ENCODE results near the gene ATAD3C. TPM values are rescaled to one million over a fixed set of nuclear protein-coding genes. Genes with fewer than 3 reads are reported as not detected.
A peak's percentile ranks its signal among the peaks of the same experiment; 100 is the strongest.

ATAD3C gene
- polyA plus RNA-seq, 2 of the 4 experiments (the other 2 are of a cell fraction): not detected

DNA sequence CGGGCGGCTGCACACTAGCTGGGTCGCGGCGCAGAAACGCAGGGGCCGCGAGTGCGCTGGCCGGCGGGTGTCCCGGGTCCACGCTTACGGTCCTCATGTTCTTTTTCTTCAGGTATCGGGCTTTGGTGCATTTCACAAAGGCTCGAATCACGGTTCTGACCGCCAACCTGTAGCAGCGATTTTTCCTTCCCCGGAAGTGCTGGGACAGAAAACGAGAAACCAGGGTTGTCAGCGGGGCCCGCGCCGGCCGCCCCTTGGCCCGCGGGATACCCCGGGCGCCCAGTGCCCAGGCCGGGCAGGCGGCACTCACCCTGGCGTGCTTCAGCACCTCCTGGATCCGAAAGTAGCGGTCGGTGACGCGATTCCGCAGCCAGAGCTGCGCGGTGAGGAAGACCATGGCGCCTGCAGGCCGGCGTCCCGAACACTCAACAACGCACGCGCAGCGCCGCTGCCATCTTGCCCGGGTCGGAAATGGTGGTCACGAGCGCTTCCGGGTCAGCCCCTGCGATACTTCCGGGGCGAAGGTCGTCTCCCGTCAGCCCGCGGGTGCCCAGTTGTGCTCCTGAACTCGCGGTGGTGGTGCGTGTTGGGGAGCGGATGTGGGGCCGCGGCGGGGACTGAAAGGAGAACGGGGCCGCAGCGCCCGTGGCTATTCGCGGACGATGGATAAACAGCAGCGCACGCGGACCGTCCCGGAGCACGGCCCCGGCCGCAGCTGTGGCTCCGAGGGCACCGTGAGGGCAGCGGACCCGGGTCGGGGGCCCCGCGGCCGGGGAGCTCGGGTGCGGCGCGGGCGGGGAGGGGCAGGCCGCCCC lies 42.5 kb upstream of the ATAD3C start, which contains the start of gene MRPL20:
Gene MRPL20 (minus strand): TSS at position 473 of the 815 bp plus-strand sequence. CDS start 76 bp downstream, at position 397.
- Histone ChIP-seq H3K4me1 (peaks cover 26% of the 10 kb centered on the region), H3K27ac (peak within 1 kb of the TSS; percentile 88 to 100), H3K4me3 (peak within 1 kb of the TSS; percentile 69), H3K4me2 (peak within 1 kb of the TSS; percentile 93), H3K9me3 (no peaks in the 10 kb centered on the region)
- ChIA-PET POLR2A (interaction anchor here (0.6 to 2.3 kb wide), 5 partner anchors 8 to 415 kb away, joined by 3 to 12 read pairs (median 4); partner anchors contain the start of genes AURKAIP1 and CCNL2), CTCF (interaction anchor here (1.9 to 3.8 kb wide), 2 partner anchors 34 to 98 kb away, joined by 11 to 21 read pairs; no protein-coding TSS in a partner anchor)
- DNase-seq (ENCODE audit: low read depth in 1 of 2, low spot score in 1 of 2) (peak; percentile 86 to 87), FAIRE-seq (no peak), ATAC-seq (peak; percentile 97)
- WGBS (ENCODE audit: missing lambda C conversion rate): under 1% methylated on average over 21 of the region's 98 CpGs
- TF ChIP-seq KDM5A (IDR thresholded peaks at IDR 0.05): peak; percentile 71
- TF ChIP-seq MAFK (IDR thresholded peaks at IDR 0.05; ENCODE audit: partially characterized antibody): no peak
- TF ChIP-seq, protein P1, sequence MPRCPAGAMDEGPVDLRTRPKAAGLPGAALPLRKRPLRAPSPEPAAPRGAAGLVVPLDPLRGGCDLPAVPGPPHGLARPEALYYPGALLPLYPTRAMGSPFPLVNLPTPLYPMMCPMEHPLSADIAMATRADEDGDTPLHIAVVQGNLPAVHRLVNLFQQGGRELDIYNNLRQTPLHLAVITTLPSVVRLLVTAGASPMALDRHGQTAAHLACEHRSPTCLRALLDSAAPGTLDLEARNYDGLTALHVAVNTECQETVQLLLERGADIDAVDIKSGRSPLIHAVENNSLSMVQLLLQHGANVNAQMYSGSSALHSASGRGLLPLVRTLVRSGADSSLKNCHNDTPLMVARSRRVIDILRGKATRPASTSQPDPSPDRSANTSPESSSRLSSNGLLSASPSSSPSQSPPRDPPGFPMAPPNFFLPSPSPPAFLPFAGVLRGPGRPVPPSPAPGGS (IDR thresholded peaks at IDR 0.05): peak; percentile 86; the same call in 2 of the 3 replicates
- no peak for TF ChIP-seq NR3C1 (IDR thresholded peaks at IDR 0.05)
- TF ChIP-seq ZNF302 (CRISPR knock-in tag; IDR thresholded peaks at IDR 0.05): no peak
- TF ChIP-seq FOSB (CRISPR knock-in tag; IDR thresholded peaks at IDR 0.05): no peak
- no peak for TF ChIP-seq RARB (CRISPR knock-in tag; IDR thresholded peaks at IDR 0.05)
- TF ChIP-seq SREBF2 (IDR thresholded peaks at IDR 0.05): no peak
- TF ChIP-seq SMC3 (IDR thresholded peaks at IDR 0.05): no peak
- no peak for TF ChIP-seq HDAC2 (IDR thresholded peaks at IDR 0.05)
- TF ChIP-seq CBX8 (IDR thresholded peaks at IDR 0.05): no peak
- TF ChIP-seq TP53 (CRISPR knock-in tag; IDR thresholded peaks at IDR 0.05): no peak
- no peak for TF ChIP-seq NFE2L2 (conservative IDR thresholded peaks at IDR 0.05; ENCODE audit: low read length)
- TF ChIP-seq CHD2 (IDR thresholded peaks at IDR 0.05; ENCODE audit: low read length, partially characterized antibody): no peak
- TF ChIP-seq RAD21 (conservative IDR thresholded peaks at IDR 0.05 in 1 of 2, IDR thresholded peaks at IDR 0.05 in 1 of 2): no peak
- no peak for TF ChIP-seq HOXB5 (CRISPR knock-in tag; IDR thresholded peaks at IDR 0.05)
- TF ChIP-seq MAZ (IDR thresholded peaks at IDR 0.05; ENCODE audit: borderline replicate concordance, low read depth, low read length): no peak
- TF ChIP-seq EP300 (IDR thresholded peaks at IDR 0.05): no peak
- no peak for TF ChIP-seq JUNB (IDR thresholded peaks at IDR 0.05)
- TF ChIP-seq FOSL2 (IDR thresholded peaks at IDR 0.05): no peak
- TF ChIP-seq FOSL2 (CRISPR knock-in tag; IDR thresholded peaks at IDR 0.05): no peak
- TF ChIP-seq, protein P2, sequence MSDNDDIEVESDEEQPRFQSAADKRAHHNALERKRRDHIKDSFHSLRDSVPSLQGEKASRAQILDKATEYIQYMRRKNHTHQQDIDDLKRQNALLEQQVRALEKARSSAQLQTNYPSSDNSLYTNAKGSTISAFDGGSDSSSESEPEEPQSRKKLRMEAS (IDR thresholded peaks at IDR 0.05): peak; percentile 94
- TF ChIP-seq CBX2 (IDR thresholded peaks at IDR 0.05; ENCODE audit: borderline replicate concordance, low read depth): no peak
- TF ChIP-seq POLR2A (IDR thresholded peaks at IDR 0.05; ENCODE audit: low read length): peak; percentile 76
- TF ChIP-seq, protein P3, sequence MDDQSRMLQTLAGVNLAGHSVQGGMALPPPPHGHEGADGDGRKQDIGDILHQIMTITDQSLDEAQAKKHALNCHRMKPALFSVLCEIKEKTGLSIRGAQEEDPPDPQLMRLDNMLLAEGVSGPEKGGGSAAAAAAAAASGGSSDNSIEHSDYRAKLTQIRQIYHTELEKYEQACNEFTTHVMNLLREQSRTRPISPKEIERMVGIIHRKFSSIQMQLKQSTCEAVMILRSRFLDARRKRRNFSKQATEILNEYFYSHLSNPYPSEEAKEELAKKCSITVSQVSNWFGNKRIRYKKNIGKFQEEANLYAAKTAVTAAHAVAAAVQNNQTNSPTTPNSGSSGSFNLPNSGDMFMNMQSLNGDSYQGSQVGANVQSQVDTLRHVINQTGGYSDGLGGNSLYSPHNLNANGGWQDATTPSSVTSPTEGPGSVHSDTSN (IDR thresholded peaks at IDR 0.05): peak; percentile 55; the same call in 1 of the 2 replicates
- TF ChIP-seq, protein P4, sequence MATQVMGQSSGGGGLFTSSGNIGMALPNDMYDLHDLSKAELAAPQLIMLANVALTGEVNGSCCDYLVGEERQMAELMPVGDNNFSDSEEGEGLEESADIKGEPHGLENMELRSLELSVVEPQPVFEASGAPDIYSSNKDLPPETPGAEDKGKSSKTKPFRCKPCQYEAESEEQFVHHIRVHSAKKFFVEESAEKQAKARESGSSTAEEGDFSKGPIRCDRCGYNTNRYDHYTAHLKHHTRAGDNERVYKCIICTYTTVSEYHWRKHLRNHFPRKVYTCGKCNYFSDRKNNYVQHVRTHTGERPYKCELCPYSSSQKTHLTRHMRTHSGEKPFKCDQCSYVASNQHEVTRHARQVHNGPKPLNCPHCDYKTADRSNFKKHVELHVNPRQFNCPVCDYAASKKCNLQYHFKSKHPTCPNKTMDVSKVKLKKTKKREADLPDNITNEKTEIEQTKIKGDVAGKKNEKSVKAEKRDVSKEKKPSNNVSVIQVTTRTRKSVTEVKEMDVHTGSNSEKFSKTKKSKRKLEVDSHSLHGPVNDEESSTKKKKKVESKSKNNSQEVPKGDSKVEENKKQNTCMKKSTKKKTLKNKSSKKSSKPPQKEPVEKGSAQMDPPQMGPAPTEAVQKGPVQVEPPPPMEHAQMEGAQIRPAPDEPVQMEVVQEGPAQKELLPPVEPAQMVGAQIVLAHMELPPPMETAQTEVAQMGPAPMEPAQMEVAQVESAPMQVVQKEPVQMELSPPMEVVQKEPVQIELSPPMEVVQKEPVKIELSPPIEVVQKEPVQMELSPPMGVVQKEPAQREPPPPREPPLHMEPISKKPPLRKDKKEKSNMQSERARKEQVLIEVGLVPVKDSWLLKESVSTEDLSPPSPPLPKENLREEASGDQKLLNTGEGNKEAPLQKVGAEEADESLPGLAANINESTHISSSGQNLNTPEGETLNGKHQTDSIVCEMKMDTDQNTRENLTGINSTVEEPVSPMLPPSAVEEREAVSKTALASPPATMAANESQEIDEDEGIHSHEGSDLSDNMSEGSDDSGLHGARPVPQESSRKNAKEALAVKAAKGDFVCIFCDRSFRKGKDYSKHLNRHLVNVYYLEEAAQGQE (IDR thresholded peaks at IDR 0.05): no peak
- no peak for TF ChIP-seq RNF2 (IDR thresholded peaks at IDR 0.05; ENCODE audit: borderline replicate concordance, low read depth)
- TF ChIP-seq HOXA7 (CRISPR knock-in tag; IDR thresholded peaks at IDR 0.05): no peak
- TF ChIP-seq, protein P5, sequence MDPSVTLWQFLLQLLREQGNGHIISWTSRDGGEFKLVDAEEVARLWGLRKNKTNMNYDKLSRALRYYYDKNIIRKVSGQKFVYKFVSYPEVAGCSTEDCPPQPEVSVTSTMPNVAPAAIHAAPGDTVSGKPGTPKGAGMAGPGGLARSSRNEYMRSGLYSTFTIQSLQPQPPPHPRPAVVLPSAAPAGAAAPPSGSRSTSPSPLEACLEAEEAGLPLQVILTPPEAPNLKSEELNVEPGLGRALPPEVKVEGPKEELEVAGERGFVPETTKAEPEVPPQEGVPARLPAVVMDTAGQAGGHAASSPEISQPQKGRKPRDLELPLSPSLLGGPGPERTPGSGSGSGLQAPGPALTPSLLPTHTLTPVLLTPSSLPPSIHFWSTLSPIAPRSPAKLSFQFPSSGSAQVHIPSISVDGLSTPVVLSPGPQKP (IDR thresholded peaks at IDR 0.05; ENCODE audit: low read depth, low read length): no peak
- TF ChIP-seq JUN (IDR thresholded peaks at IDR 0.05): peak; percentile 87
- no peak for TF ChIP-seq ZSCAN20 (CRISPR knock-in tag; IDR thresholded peaks at IDR 0.05)
- no peak for TF ChIP-seq NPAS2 (CRISPR knock-in tag; IDR thresholded peaks at IDR 0.05; ENCODE audit: borderline replicate concordance)
- no peak for TF ChIP-seq ESRRA (IDR thresholded peaks at IDR 0.05; ENCODE audit: borderline replicate concordance, low read length)
- no peak for TF ChIP-seq RFX5 (IDR thresholded peaks at IDR 0.05)
- TF ChIP-seq, protein P6, sequence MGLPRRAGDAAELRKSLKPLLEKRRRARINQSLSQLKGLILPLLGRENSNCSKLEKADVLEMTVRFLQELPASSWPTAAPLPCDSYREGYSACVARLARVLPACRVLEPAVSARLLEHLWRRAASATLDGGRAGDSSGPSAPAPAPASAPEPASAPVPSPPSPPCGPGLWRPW (IDR thresholded peaks at IDR 0.05): no peak

Data from A549 (cell line).